Gastroesophageal sphincter (tissue), 3 donors: Measurements from ENCODE around the gene ZNF287.

Source experiments
- CTCF ChIP-seq, 4 experiments: fragments of 200-600 bp in 2 of 4; fragments of 450-650 bp in 2 of 4; sonication (generic) in 1 of 4; IDR thresholded peaks; one replicate each; pipeline ENCODE4 v1.5.1; 2017 to 2019; ENCODE audit warnings: antibody characterized with exemption in 4 of 4, mild to moderate bottlenecking in 2 of 4, moderate library complexity in 2 of 4
- POLR2A ChIP-seq, 2 donors: fragments of 450-650 bp; IDR thresholded peaks; one replicate each; pipeline ENCODE4 v1.6.1; 2017; ENCODE audit warnings: antibody characterized with exemption in 2 of 2, mild to moderate bottlenecking in 2 of 2, moderate library complexity in 1 of 2

GRCh38 chr17:16513873-16514272 is 55.1 kb downstream of the ZNF287 start:
- TF ChIP-seq CTCF (IDR thresholded peaks at IDR 0.05) (no peak), POLR2A (IDR thresholded peaks at IDR 0.05) (no peak)
